HCT116 (cell line): ENCODE measurements around the gene ATXN1. TPM values are rescaled to one million over a fixed set of nuclear protein-coding genes. Genes with fewer than 3 reads are reported as not detected.

Source experiments
- ATAC-seq: fragments of 200-7000 bp; cut with Tn5 transposase; 2 replicates; pipeline ENCODE4 v1.9.1; 2020; ENCODE audit warnings: mild to moderate bottlenecking, moderate library complexity
- BruUV-seq: library from RNA; stranded (reverse); fragments of 400-500 nt; replicated peaks from 2 replicates; lab custom pipeline; 2021; lab: Mats Ljungman, UMichigan
- CTCF ChIA-PET: fragments of 300-600 bp; sonication (Branson Sonifier 250); formaldehyde crosslinking; loops from one replicate; lab custom pipeline; 2021; ENCODE audit warnings: antibody characterized with exemption; lab: Charles Lee
- POLR2A ChIA-PET: fragments of 300-600, 350-600 bp; sonication (Branson Sonifier 250); formaldehyde crosslinking; loops from one replicate; lab custom pipeline; 2021; ENCODE audit warnings: antibody characterized with exemption; lab: Charles Lee
- RAD21 ChIA-PET, 2 experiments: fragments of 300-600 bp; sonication (Branson Sonifier 250); formaldehyde crosslinking; loops; one replicate each; lab custom pipeline; 2023; ENCODE audit warnings: low total read pairs in 2 of 2; ENCODE audit not compliant: uncharacterized antibody in 2 of 2, unreplicated experiment in 2 of 2, low non-redundant PET in 1 of 2; lab: Charles Lee
- DNase-seq: peaks from one replicate; pipeline ENCODE4 v3.0.0-alpha.2; 2010; ENCODE audit warnings: low read depth, low spot score
- H2AFZ ChIP-seq: fragments of 200-600 bp; shearing (Covaris generic), sonication (generic); 2 replicates; pipeline ENCODE4 v1.6.1; 2017; ENCODE audit warnings: low read depth, mixed run types, mixed read lengths, antibody characterized with exemption, low read length; ENCODE audit not compliant: poor library complexity, severe bottlenecking
- H3K27ac ChIP-seq: 2 replicates; pipeline ENCODE4 v1.5.1; 2012; ENCODE audit warnings: low read depth, low read length
- H3K27me3 ChIP-seq: fragments of 200-600 bp; sonication (generic); 2 replicates; pipeline ENCODE4 v1.6.1; 2016; ENCODE audit warnings: mixed run types, low read length, mixed read lengths; ENCODE audit not compliant: insufficient read depth
- H3K36me3 ChIP-seq, 2 experiments: fragments of 200-500 bp in 1 of 2; fragments of 200-600 bp in 1 of 2; sonication (Bioruptor generic) in 1 of 2; sonication (generic) in 1 of 2; 2 replicates each; pipeline versions ENCODE4 v1.5.1 to v1.6.1; 2014 to 2016; ENCODE audit warnings: low read length in 2 of 2, inconsistent platforms in 1 of 2, mixed read lengths in 1 of 2, mixed run types in 1 of 2; ENCODE audit not compliant: insufficient read depth in 2 of 2, control insufficient read depth in 1 of 2
- H3K4me1 ChIP-seq, 2 experiments: fragments of 200-600 bp in 1 of 2; sonication (generic) in 1 of 2; 2 replicates each; pipeline versions ENCODE4 v1.5.1 to v1.6.1; 2012 to 2017; ENCODE audit warnings: low read length in 2 of 2, inconsistent platforms in 1 of 2, mild to moderate bottlenecking in 1 of 2, mixed read lengths in 1 of 2, mixed run types in 1 of 2, moderate library complexity in 1 of 2; ENCODE audit not compliant: insufficient read depth in 2 of 2, control insufficient read depth in 1 of 2
- H3K4me2 ChIP-seq: fragments of 200-600 bp; sonication (generic); 2 replicates; pipeline ENCODE4 v1.6.1; 2017; ENCODE audit warnings: mixed run types, low read length, mixed read lengths
- H3K4me3 ChIP-seq, 2 experiments: fragments of 200-600 bp in 1 of 2; sonication (generic) in 1 of 2; replicated peaks in 1 of 2; 2 replicates each; pipeline ENCODE4 v1.5.1; 2011 to 2016; ENCODE audit warnings: low read length in 2 of 2, control low read depth in 1 of 2, low read depth in 1 of 2, mild to moderate bottlenecking in 1 of 2, mixed read lengths in 1 of 2, mixed run types in 1 of 2
- H3K79me2 ChIP-seq: fragments of 200-600 bp; sonication (generic); 2 replicates; pipeline ENCODE4 v1.6.1; 2017; ENCODE audit warnings: mild to moderate bottlenecking, mixed run types, low read length, moderate library complexity, mixed read lengths; ENCODE audit not compliant: insufficient read depth
- H3K9ac ChIP-seq: fragments of 200-600 bp; sonication (generic); 2 replicates; pipeline ENCODE4 v1.6.1; 2016; ENCODE audit warnings: low read length, mixed read lengths
- H3K9me2 ChIP-seq: fragments of 200-600 bp; sonication (generic), shearing (Covaris generic); 2 replicates; pipeline ENCODE4 v1.6.1; 2017; ENCODE audit warnings: mixed run types, mild to moderate bottlenecking, moderate library complexity; ENCODE audit not compliant: insufficient read depth
- H3K9me3 ChIP-seq, 2 experiments: fragments of 200-500 bp in 1 of 2; fragments of 200-600 bp in 1 of 2; sonication (Bioruptor generic) in 1 of 2; sonication (generic) in 1 of 2; 2 replicates each; pipeline ENCODE4 v1.6.1; 2014 to 2017; ENCODE audit warnings: low read length in 2 of 2, mixed read lengths in 2 of 2, inconsistent platforms in 1 of 2, low read depth in 1 of 2, mild to moderate bottlenecking in 1 of 2, mixed run types in 1 of 2, moderate library complexity in 1 of 2; ENCODE audit not compliant: control insufficient read depth in 1 of 2, insufficient read depth in 1 of 2
- H4K20me1 ChIP-seq: fragments of 200-600 bp; sonication (generic), shearing (Covaris generic); 2 replicates; pipeline ENCODE4 v1.6.1; 2017; ENCODE audit warnings: mixed run types, mild to moderate bottlenecking, moderate library complexity; ENCODE audit not compliant: insufficient read depth
- CEBPB ChIP-seq: IDR thresholded peaks from 2 replicates; pipeline ENCODE4 v1.6.1; 2012; ENCODE audit warnings: low read depth
- ELF1 ChIP-seq: IDR thresholded peaks from 2 replicates; pipeline ENCODE4 v1.6.1; 2012; ENCODE audit warnings: low read depth, borderline replicate concordance
- EZH2phosphoT487 ChIP-seq: fragments of 200-600 bp; IDR thresholded peaks from 2 replicates; pipeline ENCODE4 v1.6.1; 2018; ENCODE audit warnings: antibody characterized with exemption, borderline replicate concordance
- FOSL1 ChIP-seq: IDR thresholded peaks from 2 replicates; pipeline ENCODE4 v1.6.1; 2012; ENCODE audit warnings: low read depth
- JUND ChIP-seq: IDR thresholded peaks from 2 replicates; pipeline ENCODE4 v1.6.1; 2012
- SIN3A ChIP-seq: IDR thresholded peaks from 2 replicates; pipeline ENCODE4 v1.6.1; 2012; ENCODE audit warnings: low read depth
- YY1 ChIP-seq: IDR thresholded peaks from 2 replicates; pipeline ENCODE4 v1.6.1; 2011; ENCODE audit warnings: low read length, low read depth, moderate library complexity, mild to moderate bottlenecking; ENCODE audit not compliant: insufficient replicate concordance; ENCODE audit errors: extremely low read depth
- ZFX ChIP-seq: fragments of 450-650 bp; IDR thresholded peaks from 2 replicates; pipeline ENCODE4 v1.6.1; 2017
- intact Hi-C: fragments of 100-400 bp; cut with micrococcal nuclease; formaldehyde crosslinking; loops from 2 replicates; pipeline ENCODE4 v1.10.0; 2022
- total RNA-seq: library from RNA; stranded (reverse); gene quantifications from one replicate; pipeline ENCODE4 v1.2.1, GENCODE V29; 2021; ENCODE audit not compliant: unreplicated experiment
- TF ChIP-seq, protein P1 (sequence below): IDR thresholded peaks from 2 replicates; pipeline ENCODE4 v1.6.1; 2012
- TF ChIP-seq, protein P2 (sequence below): IDR thresholded peaks from 2 replicates; pipeline ENCODE4 v1.6.1; 2012
- TF ChIP-seq, protein P3 (sequence below), 3 experiments: fragments of 200-600 bp in 1 of 3; sonication (generic) in 1 of 3; IDR thresholded peaks in 2 of 3; conservative IDR thresholded peaks in 1 of 3; 2 replicates each; pipeline ENCODE4 v1.5.1; 2012 to 2017; ENCODE audit warnings: low read depth in 2 of 3, low read length in 2 of 3, antibody characterized with exemption in 1 of 3, borderline replicate concordance in 1 of 3, control low read depth in 1 of 3, mild to moderate bottlenecking in 1 of 3, mixed read lengths in 1 of 3, mixed run types in 1 of 3, moderate library complexity in 1 of 3; ENCODE audit not compliant: insufficient read depth in 1 of 3

Gene ATXN1
- total RNA-seq, 1 experiment from 2014 or later = 21.0 TPM

DNA sequence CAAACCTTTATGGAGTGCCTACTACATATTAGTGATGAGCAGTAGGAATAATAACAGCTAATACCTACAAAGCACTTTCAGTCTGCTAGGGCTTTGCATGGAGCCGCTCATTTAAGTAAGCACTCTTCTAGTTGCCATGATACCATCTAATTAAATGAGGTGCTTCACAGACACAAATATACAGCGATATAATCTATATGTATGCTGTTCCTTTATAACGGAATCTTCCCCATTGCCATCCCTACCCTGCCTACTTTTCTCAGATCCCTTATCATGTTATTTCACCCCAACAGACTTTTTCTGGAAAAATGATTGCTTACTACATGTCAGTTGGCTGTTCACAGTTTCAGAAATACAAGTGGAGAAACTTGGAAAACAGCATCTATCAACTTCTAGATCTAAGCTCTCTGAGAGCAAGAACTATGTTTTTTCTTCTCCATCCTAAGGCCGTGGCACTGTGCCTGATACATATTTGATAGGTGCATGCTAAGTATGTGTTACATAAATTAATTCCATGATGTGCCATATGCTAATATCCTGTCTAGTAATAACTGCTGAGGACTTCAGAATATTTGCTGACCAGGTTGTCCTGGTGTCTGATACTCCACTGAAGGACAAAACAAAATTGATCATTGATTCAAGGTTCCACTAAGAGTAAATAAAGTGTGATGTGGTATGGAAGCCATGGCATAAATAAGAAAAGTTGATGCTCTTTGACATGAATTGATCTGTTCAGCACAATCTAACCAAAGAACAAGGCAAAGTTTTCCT lies 398.3 kb downstream of the ATXN1 start:
- no peak for DNase-seq
- Histone ChIP-seq H3K9me2 (no peaks in the 10 kb centered on the region), H3K9me3 (no peaks in the 10 kb centered on the region), H3K4me2 (no peak overlapping the region), H3K27me3 (no peaks in the 10 kb centered on the region), H3K79me2 (no peaks in the 10 kb centered on the region), H2AFZ (no peak overlapping the region), H4K20me1 (no peaks in the 10 kb centered on the region), H3K36me3 (no peaks in the 10 kb centered on the region), H3K9ac (no peak overlapping the region), H3K4me3 (no peak overlapping the region), H3K27ac (no peak overlapping the region), H3K4me1 (no peaks in the 10 kb centered on the region)
- BruUV-seq = no TSS peak
- RAD21 ChIA-PET = no interaction called here
- intact Hi-C loops = no loop called here
- TF ChIP-seq JUND (no peak), CEBPB (no peak), EZH2phosphoT487 (no peak), SIN3A (no peak), ZFX (no peak), YY1 (no peak), FOSL1 (no peak), ELF1 (no peak)
- TF ChIP-seq, protein P1, sequence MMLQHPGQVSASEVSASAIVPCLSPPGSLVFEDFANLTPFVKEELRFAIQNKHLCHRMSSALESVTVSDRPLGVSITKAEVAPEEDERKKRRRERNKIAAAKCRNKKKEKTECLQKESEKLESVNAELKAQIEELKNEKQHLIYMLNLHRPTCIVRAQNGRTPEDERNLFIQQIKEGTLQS = no peak
- TF ChIP-seq, protein P2, sequence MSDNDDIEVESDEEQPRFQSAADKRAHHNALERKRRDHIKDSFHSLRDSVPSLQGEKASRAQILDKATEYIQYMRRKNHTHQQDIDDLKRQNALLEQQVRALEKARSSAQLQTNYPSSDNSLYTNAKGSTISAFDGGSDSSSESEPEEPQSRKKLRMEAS = no peak
- TF ChIP-seq, protein P3, sequence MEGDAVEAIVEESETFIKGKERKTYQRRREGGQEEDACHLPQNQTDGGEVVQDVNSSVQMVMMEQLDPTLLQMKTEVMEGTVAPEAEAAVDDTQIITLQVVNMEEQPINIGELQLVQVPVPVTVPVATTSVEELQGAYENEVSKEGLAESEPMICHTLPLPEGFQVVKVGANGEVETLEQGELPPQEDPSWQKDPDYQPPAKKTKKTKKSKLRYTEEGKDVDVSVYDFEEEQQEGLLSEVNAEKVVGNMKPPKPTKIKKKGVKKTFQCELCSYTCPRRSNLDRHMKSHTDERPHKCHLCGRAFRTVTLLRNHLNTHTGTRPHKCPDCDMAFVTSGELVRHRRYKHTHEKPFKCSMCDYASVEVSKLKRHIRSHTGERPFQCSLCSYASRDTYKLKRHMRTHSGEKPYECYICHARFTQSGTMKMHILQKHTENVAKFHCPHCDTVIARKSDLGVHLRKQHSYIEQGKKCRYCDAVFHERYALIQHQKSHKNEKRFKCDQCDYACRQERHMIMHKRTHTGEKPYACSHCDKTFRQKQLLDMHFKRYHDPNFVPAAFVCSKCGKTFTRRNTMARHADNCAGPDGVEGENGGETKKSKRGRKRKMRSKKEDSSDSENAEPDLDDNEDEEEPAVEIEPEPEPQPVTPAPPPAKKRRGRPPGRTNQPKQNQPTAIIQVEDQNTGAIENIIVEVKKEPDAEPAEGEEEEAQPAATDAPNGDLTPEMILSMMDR (IDR thresholded peaks at IDR 0.05 in 2 of 3, conservative IDR thresholded peaks at IDR 0.05 in 1 of 3; ENCODE audit: borderline replicate concordance in 1 of 3, insufficient read depth in 1 of 3, low read depth in 2 of 3, low read length in 2 of 3) = no peak
- POLR2A ChIA-PET = no interaction called here
- no peak for ATAC-seq
- CTCF ChIA-PET = no interaction called here
